Neural progenitor cell (in vitro differentiated cells): ENCODE results near the gene COL19A1.

ENCODE experiments used
- EZH2 ChIP-seq: fragments of 200-600 bp; sonication (generic); IDR thresholded peaks from 2 replicates; pipeline ENCODE4 v1.6.1; 2017; ENCODE audit warnings: antibody characterized with exemption, mild to moderate bottlenecking, moderate library complexity
- TF ChIP-seq, protein P1 (sequence below): fragments of 200-600 bp; sonication (generic); IDR thresholded peaks from 2 replicates; pipeline ENCODE4 v1.5.1; 2017; ENCODE audit warnings: antibody characterized with exemption, mild to moderate bottlenecking

DNA sequence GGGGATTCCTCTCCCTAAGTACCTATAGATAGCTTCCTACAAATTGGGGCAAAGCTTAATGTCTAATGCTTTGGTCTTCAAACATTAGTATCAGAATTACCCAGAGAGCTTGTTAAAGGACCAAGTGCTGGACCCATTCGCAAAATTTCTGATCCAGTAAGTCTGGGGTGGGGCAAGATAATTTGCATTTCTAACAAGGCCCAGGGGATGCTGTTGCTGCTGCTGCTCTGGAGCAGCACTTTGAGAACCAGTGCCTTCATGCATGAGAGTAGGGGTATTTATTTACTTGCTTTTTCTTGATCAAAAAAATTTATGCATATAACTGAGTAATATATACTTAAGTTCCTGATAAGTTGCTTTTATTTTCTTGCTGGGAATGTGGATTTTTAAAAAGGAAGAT lies 24.5 kb upstream of the COL19A1 start:
- TF ChIP-seq, protein P1, sequence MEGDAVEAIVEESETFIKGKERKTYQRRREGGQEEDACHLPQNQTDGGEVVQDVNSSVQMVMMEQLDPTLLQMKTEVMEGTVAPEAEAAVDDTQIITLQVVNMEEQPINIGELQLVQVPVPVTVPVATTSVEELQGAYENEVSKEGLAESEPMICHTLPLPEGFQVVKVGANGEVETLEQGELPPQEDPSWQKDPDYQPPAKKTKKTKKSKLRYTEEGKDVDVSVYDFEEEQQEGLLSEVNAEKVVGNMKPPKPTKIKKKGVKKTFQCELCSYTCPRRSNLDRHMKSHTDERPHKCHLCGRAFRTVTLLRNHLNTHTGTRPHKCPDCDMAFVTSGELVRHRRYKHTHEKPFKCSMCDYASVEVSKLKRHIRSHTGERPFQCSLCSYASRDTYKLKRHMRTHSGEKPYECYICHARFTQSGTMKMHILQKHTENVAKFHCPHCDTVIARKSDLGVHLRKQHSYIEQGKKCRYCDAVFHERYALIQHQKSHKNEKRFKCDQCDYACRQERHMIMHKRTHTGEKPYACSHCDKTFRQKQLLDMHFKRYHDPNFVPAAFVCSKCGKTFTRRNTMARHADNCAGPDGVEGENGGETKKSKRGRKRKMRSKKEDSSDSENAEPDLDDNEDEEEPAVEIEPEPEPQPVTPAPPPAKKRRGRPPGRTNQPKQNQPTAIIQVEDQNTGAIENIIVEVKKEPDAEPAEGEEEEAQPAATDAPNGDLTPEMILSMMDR = no peak
- no peak for TF ChIP-seq EZH2
